IPS-15b (cell line): ENCODE measurements around the gene CDK5RAP2.

Experiments
- H3K27me3 ChIP-seq: one replicate; pipeline ENCODE4 v1.6.1; 2013; ENCODE audit warnings: low read length; ENCODE audit not compliant: control insufficient read depth, insufficient read depth
- H3K36me3 ChIP-seq: one replicate; pipeline ENCODE4 v1.6.1; 2013; ENCODE audit warnings: low read length; ENCODE audit not compliant: control insufficient read depth, insufficient read depth
- H3K4me1 ChIP-seq: one replicate; pipeline ENCODE4 v1.6.1; 2013; ENCODE audit warnings: mild to moderate bottlenecking, low read length; ENCODE audit not compliant: control insufficient read depth, insufficient read depth
- H3K4me3 ChIP-seq: one replicate; pipeline ENCODE4 v1.5.1; 2013; ENCODE audit warnings: low read depth, low read length
- H3K9ac ChIP-seq: one replicate; pipeline ENCODE4 v1.6.1; 2013; ENCODE audit warnings: low read depth, mild to moderate bottlenecking, low read length
- H3K9me3 ChIP-seq: one replicate; pipeline ENCODE4 v1.6.1; 2013; ENCODE audit warnings: mild to moderate bottlenecking, low read length; ENCODE audit not compliant: control insufficient read depth, insufficient read depth

CDK5RAP2 gene

DNA sequence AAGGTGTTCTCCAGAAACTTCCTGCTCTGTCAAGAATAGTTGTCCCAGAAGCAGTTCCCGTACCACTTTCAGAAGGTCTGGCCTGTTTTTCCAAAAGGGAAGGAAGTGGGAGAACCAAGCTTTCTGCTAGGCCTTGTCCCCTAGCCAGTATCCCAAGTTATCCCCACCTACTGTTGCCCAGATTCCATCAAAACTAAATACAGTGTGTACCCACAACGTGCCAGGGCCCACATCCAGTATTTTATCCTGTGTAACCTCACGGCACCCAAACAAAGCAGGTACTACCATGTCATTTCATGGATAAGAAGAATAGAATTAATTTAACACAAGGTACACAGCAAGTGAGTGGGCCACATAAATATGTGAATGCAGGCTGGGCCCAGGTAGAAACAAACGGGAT lies 126.2 kb downstream of the CDK5RAP2 start:
- Histone ChIP-seq H3K9me3 (no peaks in the 10 kb centered on the region), H3K36me3 (peaks cover 3% of the 10 kb centered on the region), H3K4me3 (no peak overlapping the region), H3K4me1 (peaks cover 8% of the 10 kb centered on the region), H3K9ac (no peak overlapping the region), H3K27me3 (no peaks in the 10 kb centered on the region)

GRCh38 chr9:120452631-120453030 lies 127.3 kb downstream of the CDK5RAP2 start:
- H3K9me3 ChIP-seq: no peaks in the 10 kb centered on the region
- no peak overlapping the region for H3K9ac ChIP-seq
- H3K4me3 ChIP-seq: no peak overlapping the region
- peaks cover 3% of the 10 kb centered on the region for H3K36me3 ChIP-seq
- peaks cover 8% of the 10 kb centered on the region for H3K4me1 ChIP-seq
- H3K27me3 ChIP-seq: no peaks in the 10 kb centered on the region

DNA sequence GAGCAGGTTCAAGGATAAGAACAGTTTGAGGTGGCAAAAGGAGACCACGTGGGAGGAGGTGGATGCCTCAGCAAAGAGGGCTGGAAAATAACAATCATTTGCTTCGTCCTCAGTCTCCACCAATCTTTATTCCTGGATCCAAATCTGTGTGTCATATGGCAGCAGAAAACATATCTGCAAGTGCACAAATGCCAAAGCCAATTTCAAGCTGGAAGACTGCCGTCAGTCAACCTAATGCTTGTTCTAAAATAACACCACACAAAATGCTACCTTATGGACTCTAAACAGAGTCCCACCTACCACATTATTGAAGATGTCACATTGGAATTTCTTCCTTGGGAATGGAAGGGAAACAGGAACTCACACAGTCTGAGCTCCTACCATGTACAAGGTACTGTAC lies 129.1 kb downstream of the CDK5RAP2 start:
- H3K36me3 ChIP-seq: peaks cover 10% of the 10 kb centered on the region
- no peaks in the 10 kb centered on the region for H3K27me3 ChIP-seq
- no peaks in the 10 kb centered on the region for H3K4me1 ChIP-seq
- no peak overlapping the region for H3K9ac ChIP-seq
- no peaks in the 10 kb centered on the region for H3K9me3 ChIP-seq
- no peak overlapping the region for H3K4me3 ChIP-seq

DNA sequence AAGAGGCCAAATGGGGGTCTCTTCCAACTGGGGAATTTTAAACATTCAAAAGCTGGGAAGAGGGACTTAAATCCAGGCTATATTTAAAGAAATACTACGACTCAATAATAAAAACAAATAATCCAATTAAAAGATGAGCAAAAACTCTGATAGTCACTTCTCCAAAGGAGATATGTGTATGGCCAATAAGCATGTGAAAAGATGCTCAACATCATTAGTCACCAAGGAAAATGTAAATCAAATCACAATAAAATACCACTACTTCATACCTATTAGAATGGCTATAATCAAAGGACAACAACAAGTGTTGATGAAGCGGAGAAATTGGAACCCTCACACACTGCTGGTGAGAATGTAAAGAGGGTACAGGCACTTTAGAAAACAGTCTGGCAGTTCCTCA lies 130.4 kb downstream of the CDK5RAP2 start:
- no peak overlapping the region for H3K4me3 ChIP-seq
- H3K9me3 ChIP-seq: no peaks in the 10 kb centered on the region
- no peaks in the 10 kb centered on the region for H3K27me3 ChIP-seq
- H3K36me3 ChIP-seq: peaks cover 10% of the 10 kb centered on the region
- no peaks in the 10 kb centered on the region for H3K4me1 ChIP-seq
- no peak overlapping the region for H3K9ac ChIP-seq

GRCh38 chr9:120447959-120448500 lies 131.9 kb downstream of the CDK5RAP2 start:
- Histone ChIP-seq H3K27me3 (no peaks in the 10 kb centered on the region), H3K9ac (no peak overlapping the region), H3K4me3 (no peak overlapping the region), H3K4me1 (no peaks in the 10 kb centered on the region), H3K9me3 (no peaks in the 10 kb centered on the region), H3K36me3 (peaks cover 6% of the 10 kb centered on the region)

GRCh38 chr9:120446671-120447070 lies 133.3 kb downstream of the CDK5RAP2 start:
- Histone ChIP-seq H3K9me3 (no peaks in the 10 kb centered on the region), H3K4me3 (no peak overlapping the region), H3K4me1 (no peaks in the 10 kb centered on the region), H3K27me3 (no peaks in the 10 kb centered on the region), H3K36me3 (peaks cover 6% of the 10 kb centered on the region), H3K9ac (no peak overlapping the region)

DNA sequence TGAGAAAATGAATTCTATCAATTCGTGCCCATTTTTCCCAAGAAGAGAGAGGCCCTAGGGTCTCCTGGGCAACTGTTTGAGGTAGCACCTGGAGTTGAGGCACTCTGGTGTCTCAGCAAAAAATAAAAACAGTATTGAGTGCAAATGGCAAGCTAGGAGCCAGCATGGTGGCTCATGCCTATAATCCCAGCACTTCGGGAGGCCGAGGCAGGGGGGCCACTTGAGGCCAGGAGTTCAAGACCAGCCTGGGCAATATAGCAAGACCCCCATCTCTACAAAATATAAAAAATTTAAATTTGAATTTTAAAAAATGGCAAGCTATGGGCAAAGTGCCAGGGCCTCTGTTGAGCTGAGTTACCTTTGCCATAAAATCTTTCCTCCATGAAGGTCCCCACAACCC lies 136.0 kb downstream of the CDK5RAP2 start:
- Histone ChIP-seq H3K9me3 (no peaks in the 10 kb centered on the region), H3K9ac (no peak overlapping the region), H3K36me3 (peaks cover 17% of the 10 kb centered on the region), H3K4me3 (no peak overlapping the region), H3K4me1 (no peaks in the 10 kb centered on the region), H3K27me3 (no peaks in the 10 kb centered on the region)

DNA sequence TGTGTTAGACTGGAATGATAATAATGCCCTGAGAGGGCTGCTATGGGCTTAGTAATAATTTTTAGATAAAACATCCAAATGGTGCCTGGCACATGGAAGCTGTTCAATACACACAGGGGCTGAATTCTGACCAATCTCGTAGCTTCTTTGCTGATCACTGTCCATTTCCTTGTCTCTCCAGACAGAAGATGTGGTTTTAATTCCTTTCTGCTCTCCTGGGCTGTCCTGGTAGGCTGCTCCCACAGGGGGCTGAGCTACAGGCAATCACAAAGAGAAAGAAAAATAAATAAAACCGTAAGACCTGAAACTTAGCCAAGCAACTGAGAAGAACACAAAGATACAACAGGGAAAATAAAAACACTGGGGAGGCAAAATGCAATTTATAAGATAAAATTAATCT lies 136.5 kb downstream of the CDK5RAP2 start:
- H3K4me3 ChIP-seq: no peak overlapping the region
- H3K4me1 ChIP-seq: no peaks in the 10 kb centered on the region
- peaks cover 21% of the 10 kb centered on the region for H3K36me3 ChIP-seq
- H3K27me3 ChIP-seq: no peaks in the 10 kb centered on the region
- no peak overlapping the region for H3K9ac ChIP-seq
- H3K9me3 ChIP-seq: no peaks in the 10 kb centered on the region

GRCh38 chr9:120442308-120442995 lies 137.5 kb downstream of the CDK5RAP2 start:
- Histone ChIP-seq H3K9ac (no peak overlapping the region), H3K36me3 (peaks cover 21% of the 10 kb centered on the region), H3K27me3 (no peaks in the 10 kb centered on the region), H3K4me3 (no peak overlapping the region), H3K9me3 (no peaks in the 10 kb centered on the region), H3K4me1 (no peaks in the 10 kb centered on the region)

- no peaks in the 10 kb centered on the region for H3K27me3 ChIP-seq
- no peaks in the 10 kb centered on the region for H3K4me1 ChIP-seq
- H3K9me3 ChIP-seq: no peaks in the 10 kb centered on the region
- H3K36me3 ChIP-seq: peaks cover 21% of the 10 kb centered on the region
- no peak overlapping the region for H3K4me3 ChIP-seq
- no peak overlapping the region for H3K9ac ChIP-seq
These were observed 138.3 kb downstream of the CDK5RAP2 start for GRCh38 chr9:120441426-120442307.

- Histone ChIP-seq H3K36me3 (peaks cover 14% of the 10 kb centered on the region), H3K9ac (no peak overlapping the region), H3K27me3 (no peaks in the 10 kb centered on the region), H3K9me3 (no peaks in the 10 kb centered on the region), H3K4me3 (no peak overlapping the region), H3K4me1 (no peaks in the 10 kb centered on the region)
These were observed 139.2 kb downstream of the CDK5RAP2 start for GRCh38 chr9:120440791-120441190.

GRCh38 chr9:120439926-120440325 lies 140.0 kb downstream of the CDK5RAP2 start:
- H3K9me3 ChIP-seq: no peaks in the 10 kb centered on the region
- H3K27me3 ChIP-seq: no peaks in the 10 kb centered on the region
- no peaks in the 10 kb centered on the region for H3K4me1 ChIP-seq
- H3K4me3 ChIP-seq: no peak overlapping the region
- H3K9ac ChIP-seq: no peak overlapping the region
- H3K36me3 ChIP-seq: peaks cover 14% of the 10 kb centered on the region
